GM20431 (cell line): ENCODE measurements around the gene ADGRG2.

Experiments
- in situ Hi-C: fragments of 300-500 bp; cut with MseI, MboI; formaldehyde crosslinking; loops from one replicate; pipeline ENCODE4 v1.15.0; 2020; ENCODE audit warnings: low sequenced_read_pairs; ENCODE audit not compliant: unreplicated experiment

The ADGRG2 gene, protein sequence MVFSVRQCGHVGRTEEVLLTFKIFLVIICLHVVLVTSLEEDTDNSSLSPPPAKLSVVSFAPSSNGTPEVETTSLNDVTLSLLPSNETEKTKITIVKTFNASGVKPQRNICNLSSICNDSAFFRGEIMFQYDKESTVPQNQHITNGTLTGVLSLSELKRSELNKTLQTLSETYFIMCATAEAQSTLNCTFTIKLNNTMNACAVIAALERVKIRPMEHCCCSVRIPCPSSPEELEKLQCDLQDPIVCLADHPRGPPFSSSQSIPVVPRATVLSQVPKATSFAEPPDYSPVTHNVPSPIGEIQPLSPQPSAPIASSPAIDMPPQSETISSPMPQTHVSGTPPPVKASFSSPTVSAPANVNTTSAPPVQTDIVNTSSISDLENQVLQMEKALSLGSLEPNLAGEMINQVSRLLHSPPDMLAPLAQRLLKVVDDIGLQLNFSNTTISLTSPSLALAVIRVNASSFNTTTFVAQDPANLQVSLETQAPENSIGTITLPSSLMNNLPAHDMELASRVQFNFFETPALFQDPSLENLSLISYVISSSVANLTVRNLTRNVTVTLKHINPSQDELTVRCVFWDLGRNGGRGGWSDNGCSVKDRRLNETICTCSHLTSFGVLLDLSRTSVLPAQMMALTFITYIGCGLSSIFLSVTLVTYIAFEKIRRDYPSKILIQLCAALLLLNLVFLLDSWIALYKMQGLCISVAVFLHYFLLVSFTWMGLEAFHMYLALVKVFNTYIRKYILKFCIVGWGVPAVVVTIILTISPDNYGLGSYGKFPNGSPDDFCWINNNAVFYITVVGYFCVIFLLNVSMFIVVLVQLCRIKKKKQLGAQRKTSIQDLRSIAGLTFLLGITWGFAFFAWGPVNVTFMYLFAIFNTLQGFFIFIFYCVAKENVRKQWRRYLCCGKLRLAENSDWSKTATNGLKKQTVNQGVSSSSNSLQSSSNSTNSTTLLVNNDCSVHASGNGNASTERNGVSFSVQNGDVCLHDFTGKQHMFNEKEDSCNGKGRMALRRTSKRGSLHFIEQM

DNA sequence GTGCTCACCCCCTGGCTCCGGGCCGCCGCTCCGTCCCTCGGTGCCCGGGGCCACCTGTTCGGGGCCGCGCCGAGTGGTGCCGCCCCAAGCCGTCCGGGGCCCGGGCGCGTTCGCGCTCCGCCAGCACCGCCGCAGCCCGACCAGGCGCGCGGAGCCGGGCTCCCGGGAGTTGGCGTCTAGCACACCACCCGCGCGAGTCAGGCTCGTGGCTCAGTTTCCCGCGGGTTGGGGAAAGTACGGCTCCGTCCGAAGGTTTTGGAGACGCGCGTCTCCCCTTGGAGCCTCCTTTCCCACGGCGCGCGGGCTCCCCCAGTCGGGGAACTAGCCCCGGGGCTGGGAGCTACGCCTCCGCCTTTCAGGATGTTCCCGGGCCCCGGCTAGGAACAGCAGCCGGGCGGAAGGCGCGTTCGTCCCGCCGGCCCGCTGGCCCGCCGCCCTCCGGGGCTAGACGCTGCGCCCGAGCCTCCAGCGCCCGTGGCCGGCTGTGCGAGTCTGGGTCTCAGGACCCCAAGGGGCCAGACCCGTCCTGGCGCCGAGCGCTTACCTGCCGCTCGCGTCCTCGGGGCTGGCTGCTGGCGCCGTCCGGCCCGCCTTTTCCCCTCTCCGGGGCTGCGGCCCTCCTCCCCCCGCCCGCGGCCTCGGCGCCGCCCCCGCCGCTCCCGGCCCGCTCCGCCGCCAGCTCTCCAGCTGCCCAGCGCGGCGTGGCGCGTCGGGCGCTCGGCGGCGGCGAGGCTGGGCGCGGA, at the start of gene ADGRG2:
Gene ADGRG2, minus strand, starts transcription at position 571 of the 743 bp plus-strand sequence. CDS start 53,634 bp downstream, outside the sequence.
- in situ Hi-C loops = no loop called here

DNA sequence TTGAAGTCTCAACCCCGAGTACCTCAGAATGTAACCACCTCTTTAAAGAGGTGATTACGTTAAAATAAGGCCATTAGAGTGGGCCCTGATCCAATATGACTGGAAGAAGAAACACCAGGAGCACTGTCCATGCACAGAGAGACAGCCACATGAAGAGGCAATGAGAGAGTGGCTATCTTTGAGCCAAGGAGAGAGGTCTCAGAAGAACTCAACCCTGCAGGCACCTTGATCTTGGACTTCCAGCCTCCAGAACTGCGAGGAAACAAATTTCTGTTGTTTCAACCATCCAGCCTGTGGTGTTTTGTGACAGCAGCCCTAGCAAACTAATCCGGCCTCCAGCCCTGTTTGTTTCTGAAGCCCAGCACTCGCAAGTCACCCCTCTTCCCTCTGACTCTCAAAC, 46.3 kb upstream of the ADGRG2 start:
- in situ Hi-C loops = no loop called here

DNA sequence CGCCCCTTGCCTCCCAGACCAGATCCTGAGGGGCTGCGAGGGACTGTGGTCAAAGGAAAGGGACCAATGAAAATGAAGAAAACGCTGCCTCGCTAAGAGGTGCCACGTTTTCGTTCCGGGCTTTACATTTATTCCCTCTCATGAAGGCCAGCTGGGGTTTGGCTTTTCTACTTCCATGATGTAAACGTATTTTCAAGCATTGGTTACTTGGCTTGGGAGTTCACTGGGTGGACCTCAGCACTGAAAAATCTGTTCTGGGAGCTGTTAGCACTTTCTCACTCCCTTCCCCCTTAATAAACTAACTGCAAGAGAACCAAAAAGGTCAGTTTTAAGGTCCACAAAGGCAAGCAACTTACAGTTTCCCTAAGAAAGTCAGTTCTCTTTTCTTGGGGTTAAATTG, 40.6 kb upstream of the ADGRG2 start:
- in situ Hi-C loops = no loop called here

DNA sequence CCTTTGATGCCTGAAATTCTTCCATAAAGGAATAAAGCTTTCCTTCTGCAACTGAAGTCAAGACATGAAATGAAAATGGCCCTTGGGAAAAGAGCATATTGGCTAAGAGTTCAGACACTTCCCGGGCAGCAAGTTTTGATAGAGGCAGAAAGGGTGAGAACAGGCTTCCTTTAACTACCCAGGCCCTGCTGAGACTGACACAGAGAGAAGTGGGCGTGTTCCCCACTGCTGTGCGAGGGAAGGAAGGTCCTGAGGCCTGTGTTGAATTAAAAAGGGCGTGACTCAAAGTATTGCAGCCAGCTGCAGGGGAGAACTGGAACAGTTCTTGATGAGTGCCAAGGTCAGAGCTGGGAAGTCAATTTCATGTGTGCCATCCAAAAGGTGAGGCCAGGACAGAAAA, 33.9 kb upstream of the ADGRG2 start:
- in situ Hi-C loops = no loop called here

DNA sequence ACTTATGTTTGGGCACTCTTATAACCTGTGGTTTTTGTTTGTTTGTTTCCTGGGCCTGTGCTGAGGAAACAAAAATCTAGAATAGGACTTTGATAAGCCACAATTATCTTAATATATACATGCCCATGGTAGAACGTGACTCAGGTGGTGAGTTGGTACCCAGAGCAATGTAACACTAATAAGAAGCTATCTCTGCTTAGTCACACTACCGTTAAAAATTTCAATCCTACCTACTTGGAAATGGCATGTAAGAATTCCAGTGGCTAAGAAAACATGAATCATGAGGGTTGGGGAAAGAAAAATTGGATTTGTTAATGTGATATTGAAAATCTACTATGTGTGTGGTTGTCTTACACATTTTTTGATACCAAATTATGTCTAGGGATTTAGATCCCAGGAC, 30.5 kb upstream of the ADGRG2 start:
- in situ Hi-C loops = no loop called here

DNA sequence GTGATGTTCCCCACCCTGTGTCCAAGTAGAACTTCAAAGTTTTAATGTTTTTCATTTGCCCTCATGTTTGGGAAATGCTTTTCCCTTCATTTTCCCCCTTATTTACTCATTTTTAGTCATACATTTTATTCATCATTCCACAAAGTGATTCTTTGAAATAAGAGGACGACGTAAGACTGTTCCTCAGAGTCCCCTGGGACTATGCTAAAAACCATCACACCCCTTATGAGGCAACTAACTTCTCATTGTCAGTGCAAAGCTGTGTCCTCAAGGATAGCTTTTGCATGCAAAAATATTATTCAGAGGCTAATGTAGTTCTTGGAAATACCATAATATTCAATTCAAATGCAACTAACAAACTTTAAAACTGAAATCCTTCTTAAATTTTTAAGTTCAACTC, 14.8 kb upstream of the ADGRG2 start:
- in situ Hi-C loops = no loop called here

DNA sequence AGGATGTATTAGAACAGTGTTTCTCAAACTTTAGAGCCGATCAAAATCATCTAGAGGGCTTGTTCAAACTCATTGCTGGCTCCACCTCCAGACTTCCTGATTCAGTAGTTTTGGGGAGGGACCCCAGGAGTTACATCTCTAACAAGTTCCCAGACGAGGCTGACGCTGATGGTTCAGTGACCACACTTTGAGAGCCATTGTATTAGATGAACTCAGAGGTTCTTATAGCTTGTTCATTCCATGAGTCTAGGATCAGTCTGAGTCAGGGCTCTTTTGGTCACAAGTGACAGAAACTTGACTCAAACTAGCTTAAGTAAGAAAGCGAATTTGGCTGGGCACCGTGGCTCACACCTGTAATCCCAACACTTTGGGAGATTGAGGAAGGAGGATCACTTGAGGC, 11.5 kb upstream of the ADGRG2 start:
- in situ Hi-C loops = no loop called here

DNA sequence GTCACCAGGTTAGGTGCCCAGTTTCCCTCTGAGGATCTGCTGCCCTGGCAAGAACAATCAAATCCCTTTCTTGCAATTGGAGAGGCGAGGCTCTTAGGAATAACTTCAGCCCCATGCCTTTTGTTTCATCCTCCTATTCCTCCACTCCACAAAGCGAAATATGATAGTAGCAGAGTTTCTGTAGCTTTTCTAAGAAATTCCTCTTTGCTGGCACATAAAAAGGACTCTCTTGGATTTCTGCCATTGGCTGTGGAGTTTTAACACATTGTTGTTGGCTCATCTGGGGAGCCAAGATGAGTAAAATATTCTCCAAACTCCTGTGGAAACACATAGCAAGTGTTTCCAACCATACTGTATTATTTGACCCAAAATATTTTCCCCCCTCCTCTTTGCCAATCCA, 11.0 kb upstream of the ADGRG2 start:
- in situ Hi-C loops = no loop called here

DNA sequence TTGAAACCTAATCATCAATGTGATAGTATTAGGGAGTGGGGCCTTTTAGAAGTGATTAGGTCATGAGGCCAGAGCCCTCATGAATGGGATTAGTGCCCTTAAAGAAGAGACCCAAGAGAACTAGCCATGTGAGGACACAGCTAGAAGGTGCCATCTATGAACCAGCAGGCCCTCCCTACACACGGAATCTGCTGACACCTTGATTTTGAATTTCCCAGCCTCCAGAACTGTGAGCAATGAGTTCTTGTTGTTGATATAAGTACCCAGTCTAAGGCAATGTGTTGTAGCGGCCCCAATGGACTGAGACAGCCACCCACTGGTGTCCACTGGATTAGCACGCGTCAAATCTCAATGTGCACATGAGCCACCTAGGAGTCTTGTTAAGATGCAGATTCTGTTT, 8.4 kb upstream of the ADGRG2 start:
- in situ Hi-C loops = no loop called here

DNA sequence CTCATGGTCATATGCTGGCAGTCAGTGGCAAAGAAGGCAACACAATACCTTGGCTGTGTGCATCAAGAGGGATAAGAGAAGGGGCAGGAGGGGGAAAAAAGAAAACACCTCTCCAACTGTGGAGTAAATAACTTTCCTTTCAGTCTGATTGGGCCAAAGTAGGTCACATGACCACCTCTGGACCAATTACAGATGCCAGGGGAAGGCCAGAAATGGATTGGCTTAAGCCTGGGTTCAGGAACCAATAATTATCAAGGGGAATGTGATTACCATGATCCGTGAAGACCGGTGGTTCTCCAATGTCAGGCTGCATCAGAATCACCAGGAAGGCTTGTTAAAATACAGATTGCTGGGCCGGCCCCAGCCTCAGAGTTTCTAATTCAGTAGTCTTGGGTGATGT, 7.4 kb upstream of the ADGRG2 start:
- in situ Hi-C loops = no loop called here

DNA sequence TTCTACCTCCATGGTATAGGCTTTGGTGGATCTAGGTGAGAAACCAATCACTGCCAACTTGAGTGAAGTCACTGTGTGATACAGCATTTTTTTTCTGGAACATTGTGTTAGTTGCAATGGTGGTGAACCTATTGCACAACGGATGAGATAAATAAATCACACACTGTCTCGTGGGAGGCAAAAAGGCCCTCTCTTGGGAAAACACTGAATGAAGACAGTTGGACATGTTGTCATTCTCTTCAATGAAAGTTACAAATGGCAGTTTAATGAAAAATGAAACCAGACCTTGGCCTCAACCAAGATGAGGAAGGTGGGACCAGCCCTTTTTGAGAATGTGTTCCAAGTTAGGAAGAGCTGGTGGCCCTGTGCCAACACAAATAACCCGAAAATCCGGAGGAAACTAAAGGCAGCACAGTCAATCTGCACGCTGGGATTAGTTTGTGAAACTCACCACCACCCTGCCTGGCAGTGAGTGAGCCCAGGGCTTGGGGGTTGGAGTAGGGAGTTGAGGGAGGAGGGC, 5.4 kb upstream of the ADGRG2 start:
- in situ Hi-C loops = no loop called here

DNA sequence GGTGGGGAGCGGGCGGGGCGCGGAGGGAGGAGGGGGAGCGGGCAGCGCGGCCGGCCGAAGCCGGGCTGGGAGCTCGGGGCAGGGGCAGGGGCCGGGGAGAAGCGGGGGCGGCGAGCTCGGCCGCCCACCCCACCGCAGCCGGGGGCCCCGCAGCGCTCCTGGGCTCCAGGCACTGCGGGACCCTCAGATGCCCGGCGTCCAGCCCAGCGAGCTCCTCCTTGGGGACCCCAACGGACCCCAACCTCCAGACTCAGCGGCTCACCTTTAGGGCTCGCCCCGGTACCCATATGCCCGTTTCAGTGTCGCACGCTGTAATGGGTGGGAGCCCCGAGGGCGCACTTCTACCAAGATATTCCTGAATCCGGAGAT, 357 bp upstream of the ADGRG2 start:
- in situ Hi-C loops = no loop called here

DNA sequence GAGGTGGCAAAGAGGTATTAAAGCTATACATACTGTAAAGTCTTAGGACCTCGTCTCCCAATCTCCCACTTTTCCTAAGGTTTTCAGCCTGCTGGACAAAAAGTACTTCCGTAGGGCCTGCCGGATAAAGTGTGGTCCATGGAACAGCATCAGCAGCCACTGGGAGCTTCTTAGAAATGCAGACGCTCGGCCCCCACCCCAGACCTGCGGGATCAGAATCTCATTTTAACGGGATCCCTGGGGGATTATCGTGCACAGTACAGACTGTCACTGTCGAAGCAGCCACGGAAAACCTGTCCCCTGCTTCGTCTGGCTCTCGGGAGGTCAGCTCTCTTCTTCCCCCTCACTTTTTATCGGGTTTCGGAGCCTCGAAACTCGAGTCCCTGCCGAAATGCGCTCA, 802 bp downstream of the ADGRG2 start:
- in situ Hi-C loops = no loop called here

DNA sequence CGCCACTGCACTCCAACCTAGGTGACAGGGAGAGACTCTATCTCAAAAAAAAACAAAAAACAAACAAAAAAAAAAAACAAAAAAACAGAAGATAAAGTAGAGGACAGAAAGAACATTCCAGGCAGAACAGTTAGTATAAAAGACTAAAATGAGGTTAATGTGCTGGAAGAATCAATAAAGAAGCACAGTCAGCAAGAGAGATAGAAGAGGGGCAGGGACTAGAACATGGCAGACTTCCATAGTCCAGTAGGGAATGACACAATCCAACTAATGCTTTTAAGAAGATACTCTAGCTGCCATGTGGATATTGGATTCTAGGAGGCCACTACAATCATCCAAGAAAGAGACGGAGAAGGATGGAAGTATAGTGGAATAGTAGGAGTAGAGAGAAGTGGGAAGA, 11.6 kb downstream of the ADGRG2 start:
- in situ Hi-C loops = no loop called here

DNA sequence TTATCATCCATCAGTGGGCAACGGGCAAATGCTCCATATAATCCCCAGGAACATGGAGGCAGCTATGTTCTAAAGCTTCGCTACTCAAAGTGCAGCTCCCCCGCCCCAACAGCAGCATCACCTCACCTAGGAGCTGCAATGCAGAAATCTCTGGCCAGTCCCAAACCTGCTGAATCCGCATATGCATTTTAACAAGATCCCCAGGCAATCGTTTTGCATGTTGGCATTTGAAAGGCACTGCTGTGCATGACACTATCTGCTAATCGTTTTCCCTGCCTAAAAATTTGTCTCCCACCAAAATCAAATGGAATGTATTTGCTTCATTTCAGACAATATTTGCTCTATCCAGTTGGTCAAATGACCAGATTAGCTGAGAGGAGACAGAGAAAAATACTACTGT, 15.2 kb downstream of the ADGRG2 start:
- in situ Hi-C loops = no loop called here

DNA sequence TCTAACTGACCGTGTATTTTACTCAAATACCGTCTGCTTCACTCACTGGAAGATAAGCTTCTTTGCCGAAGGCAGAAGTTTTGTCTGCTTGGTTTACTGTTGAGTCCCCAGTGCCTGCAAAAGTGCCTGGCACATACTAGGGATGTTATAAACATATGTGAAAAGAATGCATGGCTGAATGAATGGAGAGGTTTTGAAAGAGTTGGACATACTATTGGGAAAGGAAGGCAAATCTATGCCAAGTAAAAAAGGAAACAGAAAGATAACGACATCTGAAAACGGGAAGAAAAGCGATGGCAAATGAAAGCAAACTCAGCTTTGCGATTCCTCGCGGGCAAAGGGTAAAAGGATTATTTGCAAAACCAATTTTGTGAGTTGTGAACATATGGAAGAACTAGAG, 21.7 kb downstream of the ADGRG2 start:
- in situ Hi-C loops = no loop called here

DNA sequence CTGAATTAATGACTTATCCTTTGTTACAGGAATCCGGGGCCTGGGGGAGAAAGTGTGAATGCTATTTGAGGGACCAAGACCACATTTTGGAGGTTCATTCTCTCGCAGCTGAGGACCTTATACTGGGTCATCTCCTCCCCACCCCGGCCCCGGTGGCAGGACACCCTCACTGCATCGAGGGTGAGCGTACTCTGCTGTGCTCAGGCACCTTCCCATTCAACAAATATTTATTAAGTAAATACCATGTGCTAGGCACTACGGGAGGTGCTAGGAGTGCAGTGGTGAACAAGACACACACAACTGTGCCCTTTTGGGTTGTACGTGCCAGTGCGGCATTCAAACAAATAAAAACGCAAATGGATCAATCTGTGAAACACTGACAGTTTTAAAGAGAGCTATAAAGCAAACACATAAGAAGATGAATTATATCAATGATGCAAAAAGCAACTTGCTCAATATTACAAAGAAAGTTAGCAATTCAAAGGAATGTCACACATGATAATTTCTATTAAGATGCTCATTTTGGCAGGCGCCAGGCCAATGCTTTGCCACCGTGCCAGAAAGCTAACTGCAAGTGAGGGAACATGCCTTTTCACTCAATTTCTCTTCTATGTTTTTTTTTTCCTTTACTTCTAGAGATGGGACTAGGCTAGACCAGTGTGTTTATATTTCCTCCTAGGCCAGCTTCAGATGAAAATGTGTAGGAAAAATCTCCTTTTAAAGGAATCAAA, 24.6 kb downstream of the ADGRG2 start:
- in situ Hi-C loops = no loop called here

DNA sequence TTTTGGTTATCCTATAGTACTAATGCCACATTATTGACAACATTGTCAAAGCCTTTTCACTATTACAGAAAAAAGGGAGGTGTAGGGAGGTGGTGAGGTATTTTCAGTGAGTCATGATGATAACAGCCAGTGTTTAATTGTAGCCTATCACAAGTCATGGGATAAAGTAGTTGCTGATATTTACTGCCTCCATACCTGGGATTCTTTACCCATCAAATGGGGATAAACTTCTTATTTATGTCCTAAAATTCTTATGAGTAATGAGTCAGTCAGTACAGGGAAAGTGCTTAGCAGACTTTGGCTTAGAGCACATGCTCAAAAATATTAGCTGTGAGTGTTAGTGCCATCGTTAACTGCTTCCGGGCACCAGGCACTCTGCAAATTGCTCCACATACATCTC, 25.7 kb downstream of the ADGRG2 start:
- in situ Hi-C loops = no loop called here

DNA sequence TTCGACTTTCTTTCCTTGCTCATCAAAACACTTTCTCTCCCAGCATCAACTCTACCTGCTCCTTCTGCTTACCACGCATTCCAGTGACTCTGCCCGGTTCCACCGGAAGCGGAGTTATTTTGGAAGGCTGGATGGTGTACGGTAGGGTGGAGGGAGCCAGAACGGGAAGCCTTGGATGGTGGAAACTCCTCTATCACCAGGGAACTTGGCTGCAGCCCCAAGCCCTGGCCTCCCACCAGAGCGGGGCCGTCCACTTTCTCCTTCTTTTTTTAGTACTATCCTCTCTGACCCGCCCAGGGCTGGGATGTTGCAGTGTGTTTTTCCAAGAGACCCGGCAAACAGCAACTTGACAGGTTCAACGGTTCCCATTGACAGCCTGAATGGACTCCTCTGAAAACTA, 27.6 kb downstream of the ADGRG2 start:
- in situ Hi-C loops = no loop called here

DNA sequence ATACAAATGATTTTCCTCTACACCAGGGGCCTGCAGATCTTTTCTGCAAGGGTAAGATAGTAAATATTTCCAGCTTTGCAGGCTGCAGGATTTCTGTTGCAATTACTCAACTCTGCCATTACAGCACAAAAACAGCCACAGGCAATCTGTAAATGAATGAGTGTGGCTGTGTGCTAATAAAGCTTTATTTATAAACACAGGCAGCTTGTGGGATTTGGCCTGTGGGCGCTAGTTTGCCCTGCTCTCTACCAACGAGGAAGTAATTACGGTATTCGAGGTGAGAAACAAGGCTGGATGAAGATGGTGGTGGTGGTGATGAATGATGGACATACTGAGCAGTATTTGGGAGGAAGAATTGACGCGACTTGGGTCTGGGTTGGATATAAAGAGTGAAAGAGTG, 30.7 kb downstream of the ADGRG2 start:
- in situ Hi-C loops = no loop called here
